ENCODE results near the gene CACUL1.

- TF ChIP-seq POLR2A (IDR thresholded peaks at IDR 0.05), result no peak
- TF ChIP-seq, protein P1, sequence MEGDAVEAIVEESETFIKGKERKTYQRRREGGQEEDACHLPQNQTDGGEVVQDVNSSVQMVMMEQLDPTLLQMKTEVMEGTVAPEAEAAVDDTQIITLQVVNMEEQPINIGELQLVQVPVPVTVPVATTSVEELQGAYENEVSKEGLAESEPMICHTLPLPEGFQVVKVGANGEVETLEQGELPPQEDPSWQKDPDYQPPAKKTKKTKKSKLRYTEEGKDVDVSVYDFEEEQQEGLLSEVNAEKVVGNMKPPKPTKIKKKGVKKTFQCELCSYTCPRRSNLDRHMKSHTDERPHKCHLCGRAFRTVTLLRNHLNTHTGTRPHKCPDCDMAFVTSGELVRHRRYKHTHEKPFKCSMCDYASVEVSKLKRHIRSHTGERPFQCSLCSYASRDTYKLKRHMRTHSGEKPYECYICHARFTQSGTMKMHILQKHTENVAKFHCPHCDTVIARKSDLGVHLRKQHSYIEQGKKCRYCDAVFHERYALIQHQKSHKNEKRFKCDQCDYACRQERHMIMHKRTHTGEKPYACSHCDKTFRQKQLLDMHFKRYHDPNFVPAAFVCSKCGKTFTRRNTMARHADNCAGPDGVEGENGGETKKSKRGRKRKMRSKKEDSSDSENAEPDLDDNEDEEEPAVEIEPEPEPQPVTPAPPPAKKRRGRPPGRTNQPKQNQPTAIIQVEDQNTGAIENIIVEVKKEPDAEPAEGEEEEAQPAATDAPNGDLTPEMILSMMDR (IDR thresholded peaks at IDR 0.05), result no peak
Measured at GRCh38 chr10:118732245-118733165, 22.3 kb downstream of the CACUL1 start.

Data from transverse colon (tissue), 3 donors.